Measurements from ENCODE around the gene ATP1A4.

Gene ATP1A4

DNA sequence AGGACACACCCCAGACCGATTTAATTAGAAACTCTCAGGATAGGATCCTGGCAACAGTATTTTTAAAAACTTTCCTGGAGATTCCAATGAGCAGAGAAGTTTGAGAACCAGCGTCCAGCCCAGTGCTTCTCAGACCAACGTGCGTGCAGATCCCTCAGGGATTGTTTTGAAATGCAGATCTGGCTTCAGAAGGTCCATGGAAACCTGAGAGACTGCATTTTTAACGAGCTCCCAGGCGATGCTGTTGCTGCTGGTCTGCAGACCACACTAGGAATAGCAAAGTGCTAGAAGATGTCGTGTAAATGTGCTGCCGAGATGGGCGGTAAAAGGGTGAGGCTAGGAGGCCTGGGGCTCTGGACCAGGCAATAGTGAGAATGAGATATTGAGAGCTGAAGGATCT, 20.6 kb downstream of the ATP1A4 start:
- no peak for DNase-seq (ENCODE audit: low spot score)

DNA sequence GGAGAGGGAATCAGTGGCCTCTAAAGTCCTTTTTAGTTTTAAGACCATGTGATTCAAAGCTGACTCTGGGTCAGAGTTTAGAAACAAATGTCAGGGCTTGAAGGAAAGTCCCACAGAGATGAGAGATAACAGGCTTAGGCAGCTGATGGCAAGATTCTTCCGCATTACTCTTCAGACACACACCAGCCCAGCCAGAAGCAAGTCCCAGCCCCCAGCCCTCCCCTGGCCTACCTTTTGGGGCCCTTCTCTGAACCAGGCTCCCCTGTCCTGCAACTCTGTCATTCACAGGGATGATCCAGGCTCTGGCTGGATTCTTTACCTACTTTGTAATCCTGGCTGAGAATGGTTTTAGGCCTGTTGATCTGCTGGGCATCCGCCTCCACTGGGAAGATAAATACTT, 25.8 kb downstream of the ATP1A4 start:
- no peak for DNase-seq (ENCODE audit: low spot score)

DNA sequence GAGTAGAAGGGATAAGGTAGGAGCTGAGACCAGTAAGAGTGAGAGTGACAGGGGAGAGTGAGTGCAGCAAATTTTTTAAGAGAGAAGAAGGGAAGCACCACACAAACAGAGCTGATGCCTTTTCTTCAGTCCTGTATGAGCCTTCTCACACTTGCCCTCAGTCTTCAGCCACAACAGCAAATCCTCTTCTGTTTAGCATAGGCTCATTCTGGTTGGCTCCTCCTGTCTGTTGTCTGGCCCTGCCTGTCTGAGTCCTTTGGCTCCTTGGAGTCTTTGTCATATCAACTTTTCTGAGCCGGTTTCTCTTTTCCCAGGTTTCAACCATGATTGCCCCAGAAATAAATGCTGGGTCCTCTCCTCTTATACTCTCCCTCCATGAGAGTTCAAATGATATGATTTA, 26.3 kb downstream of the ATP1A4 start:
- no peak for DNase-seq (ENCODE audit: low spot score)

DNA sequence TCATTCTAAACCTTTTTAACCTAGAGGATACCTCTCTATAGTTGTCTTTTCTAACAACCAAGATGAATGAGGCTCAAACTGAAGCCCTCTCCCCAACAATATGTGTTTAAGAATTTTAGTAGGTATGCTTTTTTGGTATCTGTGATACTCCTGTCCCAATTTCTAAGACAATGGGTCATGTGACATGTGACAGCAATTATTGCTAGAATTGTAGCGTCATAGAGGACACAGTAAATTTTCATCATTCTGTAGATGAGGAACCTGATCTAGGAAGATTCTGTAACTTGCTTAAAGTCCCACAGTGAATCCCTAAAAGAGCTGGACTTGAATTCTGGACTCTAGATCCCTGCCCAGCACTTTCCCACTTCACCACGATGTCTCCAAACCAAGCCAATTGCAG, 27.3 kb downstream of the ATP1A4 start:
- no peak for DNase-seq (ENCODE audit: low spot score)

DNA sequence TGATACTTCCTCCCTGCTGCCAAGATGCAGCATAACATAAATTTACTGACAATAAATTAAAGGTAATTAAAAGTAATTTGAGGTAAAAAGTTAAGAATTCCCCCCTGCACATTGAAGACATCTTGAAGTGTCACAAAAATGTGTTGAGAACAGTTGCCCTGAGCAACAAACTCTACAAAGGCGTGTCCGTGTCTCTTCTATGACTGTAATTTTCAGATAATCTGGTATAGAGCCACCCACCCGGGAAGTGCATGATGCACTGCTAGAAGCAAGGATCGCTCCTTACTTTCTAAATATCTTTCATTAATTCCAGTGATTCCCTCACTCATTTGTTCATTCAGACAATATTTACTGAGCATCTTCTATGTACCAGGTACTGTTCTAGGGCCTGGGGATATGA, 27.9 kb downstream of the ATP1A4 start:
- DNase-seq (ENCODE audit: low spot score): peak; percentile 45

DNA sequence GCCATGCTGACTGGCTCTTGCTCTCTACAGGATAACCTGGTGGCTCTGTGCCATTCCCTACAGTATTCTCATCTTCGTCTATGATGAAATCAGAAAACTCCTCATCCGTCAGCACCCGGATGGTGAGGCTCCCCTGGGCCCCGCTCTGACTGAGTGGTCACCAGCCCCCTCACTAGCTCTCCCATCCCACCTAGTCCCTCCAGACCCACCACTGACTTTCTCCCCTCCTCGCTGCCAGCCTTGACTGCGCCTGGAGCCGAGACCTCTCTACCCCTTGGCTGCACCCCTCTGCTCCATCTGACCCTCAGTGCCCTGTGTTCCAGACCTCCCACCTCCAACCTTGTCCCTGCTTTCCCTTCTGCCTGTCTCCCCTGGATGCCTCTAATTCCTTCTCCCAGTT, 34.8 kb downstream of the ATP1A4 start:
- no peak for DNase-seq (ENCODE audit: low spot score)

DNA sequence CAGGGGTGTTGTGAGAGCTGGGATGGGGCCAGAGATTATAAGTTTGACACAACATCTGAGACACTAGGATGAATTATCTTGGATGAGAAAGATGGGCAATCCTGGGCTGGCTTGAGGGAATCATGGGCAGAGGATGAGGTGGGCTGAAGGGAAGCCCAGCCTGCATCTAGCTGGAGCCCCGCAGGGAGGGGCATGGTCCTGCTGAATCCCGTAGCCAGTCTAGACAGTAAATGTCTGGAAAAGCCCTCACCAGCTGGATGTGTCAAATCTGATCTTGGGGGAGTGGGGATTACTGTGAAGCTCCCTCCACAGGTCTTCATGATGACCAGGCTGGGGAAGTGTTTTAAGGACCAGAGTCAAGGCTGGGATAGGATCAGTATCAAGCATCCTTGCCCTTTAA, 35.3 kb downstream of the ATP1A4 start:
- no peak for DNase-seq (ENCODE audit: low spot score)

DNA sequence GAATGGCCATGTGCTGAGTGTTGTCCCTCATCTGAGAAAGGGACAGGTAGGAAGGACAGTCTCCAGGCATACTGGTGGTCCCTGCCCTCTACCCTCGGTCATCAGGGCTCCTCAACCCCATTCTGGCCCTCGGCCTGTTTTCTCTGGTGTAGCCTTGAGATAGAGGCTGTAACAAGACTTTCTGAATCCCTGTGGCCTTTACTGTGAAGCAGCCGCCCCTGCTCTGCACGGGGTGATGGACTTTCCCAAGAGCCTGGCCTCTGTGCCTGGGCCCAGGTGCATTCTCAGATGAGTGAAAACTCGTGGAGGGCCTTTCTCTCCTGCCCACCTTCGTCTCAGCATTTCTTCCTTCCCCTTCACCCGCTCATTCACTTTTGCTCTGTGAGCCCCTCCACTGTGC, 36.0 kb downstream of the ATP1A4 start:
- no peak for DNase-seq (ENCODE audit: low spot score)

DNA sequence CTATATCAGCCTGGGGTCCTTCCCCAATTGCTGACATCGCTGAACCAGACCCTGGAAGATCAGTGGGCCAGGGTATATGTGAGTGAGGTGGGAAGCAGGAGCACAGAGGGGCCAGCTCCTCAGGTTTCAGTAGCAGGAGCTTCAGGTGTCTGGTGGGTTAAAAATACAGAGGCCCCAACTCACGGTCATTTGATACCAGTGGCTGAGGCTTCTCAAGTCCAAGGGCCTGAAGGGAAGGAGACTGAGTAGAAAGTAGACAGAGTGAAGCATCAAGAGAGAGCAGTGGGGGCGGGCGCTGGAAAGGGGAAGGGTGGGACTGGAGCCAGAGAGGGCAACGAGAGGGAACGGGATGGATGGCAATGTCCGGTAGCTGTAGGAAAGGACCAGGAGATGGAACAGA, 36.9 kb downstream of the ATP1A4 start:
- DNase-seq (ENCODE audit: low spot score): no peak

DNA sequence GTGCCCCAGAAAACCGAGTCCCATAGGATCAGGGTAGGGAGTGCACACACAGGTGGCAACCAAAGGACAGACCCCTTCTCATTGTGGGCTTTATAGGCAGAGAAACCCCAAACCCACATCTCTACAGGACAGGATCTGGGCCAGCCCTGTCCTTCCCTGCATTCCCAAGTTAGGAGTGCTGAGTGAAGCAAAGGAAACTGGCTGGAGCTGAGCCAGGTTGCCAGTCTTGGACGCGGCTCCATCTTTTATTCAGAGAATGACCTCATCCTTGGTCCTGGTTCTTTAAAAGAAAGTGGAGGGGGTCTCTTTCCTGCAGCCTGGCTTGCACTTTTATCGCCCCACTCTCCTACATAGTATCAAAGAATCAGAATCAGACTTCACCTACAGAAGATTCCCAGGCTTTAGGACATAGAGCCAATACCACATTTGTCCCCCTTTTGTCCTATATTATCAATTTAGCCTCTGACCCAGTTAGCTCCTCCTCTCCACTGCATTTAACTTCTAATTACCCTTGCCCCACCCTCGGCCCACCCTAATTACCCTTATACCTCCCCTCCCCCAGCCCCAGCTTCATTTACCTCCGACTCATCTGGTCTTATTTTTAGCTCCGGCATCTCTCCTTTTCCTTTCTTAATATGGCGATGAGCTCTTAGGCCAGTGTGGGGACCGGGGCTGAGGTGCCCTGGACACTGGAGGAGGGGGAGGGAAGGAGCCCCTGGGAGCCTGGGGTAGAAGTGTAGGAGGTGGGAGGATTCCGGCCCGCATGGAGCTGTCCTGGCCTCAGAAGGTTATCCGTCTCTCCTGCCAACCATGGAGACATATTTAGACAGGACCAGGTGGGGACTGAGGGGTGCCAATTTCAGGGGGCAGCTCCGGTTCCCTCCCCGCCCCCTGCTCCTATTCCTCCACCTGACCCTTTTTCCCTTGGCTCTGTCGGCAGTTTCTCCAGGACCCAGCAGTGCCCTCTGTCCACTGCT, 38.5 kb downstream of the ATP1A4 start, which contains the start of gene CASQ1:
TSS of gene CASQ1 (plus strand) at position 927 of the 977 bp plus-strand sequence. CDS start 177 bp downstream, outside the sequence.
- DNase-seq (ENCODE audit: low spot score): no peak

DNA sequence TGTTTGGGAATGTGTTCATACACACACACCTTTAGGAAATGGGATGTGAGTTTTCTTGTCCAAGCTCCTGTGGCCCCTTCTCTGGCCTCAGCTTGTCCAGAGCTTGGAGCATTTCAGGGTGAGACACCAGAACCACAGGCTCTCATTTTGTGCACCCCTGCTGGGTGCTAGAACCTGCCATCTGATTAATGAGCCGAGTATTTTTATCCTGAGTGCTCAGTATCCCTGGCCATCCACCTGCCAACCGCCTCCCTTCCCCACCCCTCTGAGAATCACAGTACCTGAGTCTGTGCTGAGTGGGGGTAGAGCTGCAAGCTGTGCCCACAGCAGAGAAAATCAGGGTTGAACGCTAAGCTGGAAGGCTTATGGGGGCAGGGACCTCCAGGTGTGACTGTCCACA, 40.4 kb downstream of the ATP1A4 start:
- DNase-seq (ENCODE audit: low spot score): no peak

DNA sequence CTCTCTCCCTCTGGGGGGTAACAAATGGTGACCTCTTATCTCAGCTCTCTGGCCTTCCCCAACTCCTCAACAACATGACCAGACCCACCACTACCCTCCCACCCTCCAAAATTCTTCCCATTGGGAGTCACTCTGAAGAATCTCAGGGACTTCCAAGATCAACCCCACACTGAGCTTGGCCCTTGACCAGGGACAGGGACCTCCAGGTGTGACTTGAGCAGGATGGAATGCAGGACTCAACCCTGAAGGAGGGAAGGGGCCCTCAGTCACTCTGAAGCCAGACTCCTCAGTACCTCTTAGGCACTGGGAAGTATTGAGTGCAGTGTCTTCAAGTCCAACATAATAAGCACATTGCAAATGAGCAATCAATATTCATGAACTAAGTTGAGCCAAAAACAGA, 40.8 kb downstream of the ATP1A4 start:
- no peak for DNase-seq (ENCODE audit: low spot score)

DNA sequence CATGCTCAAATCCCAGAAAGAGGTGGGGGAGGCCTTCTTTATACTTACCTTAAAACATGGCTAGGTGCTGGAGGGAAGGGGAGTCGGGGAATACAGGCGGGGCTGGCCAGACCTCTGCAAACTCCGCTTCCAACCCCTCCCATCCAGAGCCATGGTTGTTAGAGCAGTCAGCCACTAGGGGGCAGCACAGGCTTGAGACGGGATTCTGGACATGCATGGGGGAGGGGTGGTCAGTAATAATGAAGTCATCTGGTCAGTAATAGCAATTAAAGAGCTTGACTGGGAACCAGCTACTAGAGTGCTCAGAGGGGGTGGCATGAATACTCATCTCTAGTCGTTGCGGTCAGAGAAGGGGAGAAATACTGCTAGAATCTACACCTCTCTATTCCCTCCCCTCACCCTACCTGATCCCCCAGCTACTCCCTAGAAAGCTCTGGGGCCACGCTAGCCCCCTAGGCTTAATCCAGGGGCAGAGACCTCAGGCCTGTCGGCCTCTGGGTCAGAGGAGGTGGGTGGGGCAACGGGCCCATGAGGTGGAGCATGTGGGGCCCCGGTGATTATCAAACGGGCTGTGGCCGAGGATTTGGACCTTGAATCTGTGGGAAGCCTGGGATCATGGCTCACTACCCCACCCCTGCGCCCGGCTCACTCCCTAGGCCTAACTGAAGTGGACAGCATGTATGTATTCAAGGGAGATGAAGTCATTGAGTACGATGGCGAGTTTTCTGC, 41.9 kb downstream of the ATP1A4 start:
- peak; percentile 85 for DNase-seq (ENCODE audit: low spot score)

DNA sequence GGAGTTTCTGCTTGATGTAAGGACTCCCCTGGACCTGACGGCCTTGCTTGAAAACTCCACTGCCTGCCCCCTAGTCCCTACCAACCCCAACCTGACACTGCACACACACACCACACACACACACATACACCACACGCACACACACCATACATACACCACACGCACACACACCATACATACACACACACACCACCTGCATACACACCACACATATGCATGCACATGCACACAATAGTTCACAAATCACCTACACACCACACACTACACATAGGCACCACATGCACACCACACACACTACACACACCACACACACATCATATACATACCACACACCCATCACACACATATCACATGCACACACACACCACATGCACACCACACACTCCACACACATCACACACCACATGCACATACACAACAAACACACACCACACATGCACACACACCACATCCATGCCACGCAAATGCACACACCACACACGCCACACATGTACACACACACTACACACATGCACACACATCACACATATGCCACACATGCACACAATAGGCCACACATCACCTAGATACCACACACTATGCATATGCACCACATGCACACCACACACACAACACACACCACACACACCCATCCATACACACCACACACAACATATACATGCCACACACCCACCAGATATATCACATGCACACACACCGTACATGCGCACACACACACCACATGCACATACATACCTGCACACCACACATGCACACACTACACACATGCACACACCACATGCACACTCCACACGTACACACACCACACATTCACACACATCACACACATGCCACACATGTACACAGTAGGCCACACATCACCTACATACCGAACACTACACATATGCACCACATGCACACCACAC, 42.7 kb downstream of the ATP1A4 start:
- no peak for DNase-seq (ENCODE audit: low spot score)

DNA sequence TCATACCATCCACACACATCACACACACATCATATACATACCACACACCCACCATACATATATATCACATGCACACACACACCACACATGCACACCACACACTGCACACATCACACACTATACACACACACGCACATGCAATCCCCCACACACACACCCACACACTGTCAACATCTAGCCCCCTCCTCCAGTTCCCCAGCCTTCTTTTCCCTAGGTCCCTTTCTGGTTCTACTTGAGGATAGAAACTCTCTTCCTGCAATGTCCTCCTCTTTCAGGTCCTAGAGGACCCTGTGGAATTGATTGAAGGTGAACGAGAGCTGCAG, 43.3 kb downstream of the ATP1A4 start:
- no peak for DNase-seq (ENCODE audit: low spot score)

DNA sequence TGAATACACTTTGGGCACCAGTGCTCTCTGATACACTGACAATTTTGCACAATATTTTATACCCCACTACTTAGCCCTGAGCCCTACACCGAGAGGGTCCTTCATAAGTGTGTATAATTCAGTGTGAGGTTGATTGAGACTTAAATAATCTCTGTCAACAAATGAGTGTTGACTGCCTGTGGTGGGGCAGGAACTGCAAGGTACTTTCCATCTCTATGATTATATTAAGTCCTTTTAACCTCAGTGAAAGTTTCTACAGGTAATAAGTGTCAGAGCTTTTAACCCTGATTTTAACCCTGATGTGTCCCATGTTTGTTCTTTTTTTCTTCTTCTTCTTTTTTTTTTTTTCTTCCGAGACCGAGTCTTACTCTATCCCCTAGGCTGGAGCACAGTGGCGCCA, 44.7 kb downstream of the ATP1A4 start:
- no peak for DNase-seq (ENCODE audit: low spot score)

DNA sequence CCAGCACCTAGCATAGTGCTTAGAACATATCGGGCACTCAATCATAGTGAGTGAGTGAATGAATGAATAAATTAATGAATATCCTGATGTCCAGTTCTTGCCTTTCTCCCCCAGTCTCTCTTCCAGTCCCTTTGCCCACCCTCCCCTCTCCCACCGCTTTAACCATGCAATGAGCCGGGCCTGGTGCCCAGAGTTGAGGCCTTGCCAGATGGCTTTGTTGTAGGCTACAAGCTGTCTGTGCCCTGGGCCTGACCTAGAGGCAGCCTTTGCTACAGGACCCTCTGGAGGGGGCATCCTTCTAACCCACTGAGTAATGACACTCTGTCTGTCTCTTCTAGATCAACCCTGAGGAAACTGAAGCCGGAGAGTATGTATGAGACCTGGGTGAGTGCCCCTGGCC, 45.8 kb downstream of the ATP1A4 start:
- no peak for DNase-seq (ENCODE audit: low spot score)

DNA sequence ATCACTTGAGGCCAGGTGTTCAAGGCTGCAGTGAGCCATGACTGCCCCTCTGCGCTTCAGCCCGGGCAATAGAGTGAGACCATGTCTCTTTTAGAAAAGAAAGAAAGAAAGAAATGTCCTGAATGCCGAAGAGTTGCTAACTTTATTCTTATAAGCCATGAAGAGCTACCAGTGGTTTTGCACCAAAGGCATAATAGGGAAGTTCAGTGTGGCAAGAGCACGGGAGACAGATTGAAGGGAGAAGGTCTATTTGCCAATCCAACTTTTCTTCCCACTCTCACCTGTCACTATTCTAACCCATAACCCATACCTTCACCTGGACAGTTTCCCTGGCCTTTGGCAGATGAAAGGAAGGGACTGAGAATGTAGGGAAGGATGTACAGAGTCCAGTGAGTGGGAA, 49.4 kb downstream of the ATP1A4 start:
- no peak for DNase-seq (ENCODE audit: low spot score)

DNA sequence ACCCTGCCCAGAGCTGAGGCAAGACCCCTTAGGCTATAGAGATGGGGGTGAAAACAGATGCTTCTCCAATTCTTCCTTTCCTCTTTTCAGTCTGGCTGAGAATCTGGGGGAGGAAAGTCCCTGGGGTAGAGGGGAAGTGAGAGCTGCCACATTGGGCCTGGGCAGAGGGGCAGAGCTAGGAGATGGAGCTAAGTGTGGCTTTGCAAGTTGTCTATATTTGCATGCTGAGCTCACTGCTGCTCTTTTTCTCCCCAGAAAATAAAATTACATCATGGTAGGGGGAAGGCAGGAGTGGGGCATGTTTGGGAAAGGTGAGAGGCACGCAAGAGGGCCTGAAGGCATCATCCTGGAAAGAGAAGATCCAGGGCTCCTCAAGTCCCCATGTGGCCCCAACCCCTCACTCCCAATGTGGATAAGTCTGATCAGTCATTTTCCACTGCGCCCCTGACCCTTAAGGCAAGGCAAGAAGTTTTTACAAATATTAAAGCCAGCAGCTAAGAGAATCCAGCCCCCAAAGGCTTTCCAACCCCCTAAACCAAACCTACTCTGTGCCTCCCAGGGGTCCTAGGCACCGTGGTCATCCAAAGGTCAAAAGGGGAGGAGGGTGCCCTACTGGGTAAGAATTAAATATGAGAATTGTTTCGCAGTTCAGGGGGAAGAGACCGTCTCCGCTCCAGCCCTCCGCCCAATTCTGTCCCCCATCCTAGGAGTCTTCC, 53.3 kb downstream of the ATP1A4 start:
- DNase-seq (ENCODE audit: low spot score): no peak

DNA sequence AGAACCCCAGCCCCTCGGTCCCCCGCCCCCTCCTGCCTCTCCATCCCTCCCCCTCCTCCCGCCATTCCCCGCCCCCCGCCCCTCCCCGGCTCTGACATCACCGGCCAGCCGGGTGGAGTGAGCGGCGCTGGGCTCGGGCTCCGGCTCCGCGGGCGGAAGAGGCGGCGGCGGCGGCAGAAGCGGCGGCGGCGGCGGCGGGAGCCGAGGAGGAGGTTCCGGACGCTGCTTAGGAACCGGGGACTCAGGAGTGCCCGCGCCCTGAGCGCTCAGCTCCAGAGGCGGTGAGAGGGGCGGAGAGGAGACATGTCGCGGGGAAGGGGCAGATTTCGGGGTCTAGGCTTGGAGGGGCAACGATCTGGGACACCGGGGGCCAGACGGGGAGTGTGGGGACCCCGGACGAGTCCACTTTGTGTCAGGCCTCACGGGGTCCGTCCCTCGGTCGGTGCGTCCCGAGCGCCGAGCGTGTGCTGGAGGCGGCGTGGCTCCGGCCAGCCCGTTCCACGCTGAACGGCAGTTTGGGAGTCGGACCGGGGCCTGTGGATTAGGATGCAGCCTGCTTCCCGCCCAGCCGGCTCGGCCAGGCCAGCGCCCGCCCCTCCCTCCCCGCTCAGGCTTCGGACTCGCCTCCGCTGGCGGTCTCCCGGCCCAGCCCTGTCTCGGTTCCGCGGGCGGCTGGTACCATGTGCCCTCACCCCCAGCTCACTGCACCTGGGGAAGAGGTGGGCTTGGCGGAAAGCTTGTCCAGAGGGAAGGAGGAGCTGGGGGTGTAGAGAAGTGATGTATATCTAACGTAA, 54.0 kb downstream of the ATP1A4 start, which contains the start of gene PEA15:
TSS of gene PEA15 (plus strand) at position 143 of the 794 bp plus-strand sequence. CDS start 6,161 bp downstream, outside the sequence.
- no peak for DNase-seq (ENCODE audit: low spot score)

DNA sequence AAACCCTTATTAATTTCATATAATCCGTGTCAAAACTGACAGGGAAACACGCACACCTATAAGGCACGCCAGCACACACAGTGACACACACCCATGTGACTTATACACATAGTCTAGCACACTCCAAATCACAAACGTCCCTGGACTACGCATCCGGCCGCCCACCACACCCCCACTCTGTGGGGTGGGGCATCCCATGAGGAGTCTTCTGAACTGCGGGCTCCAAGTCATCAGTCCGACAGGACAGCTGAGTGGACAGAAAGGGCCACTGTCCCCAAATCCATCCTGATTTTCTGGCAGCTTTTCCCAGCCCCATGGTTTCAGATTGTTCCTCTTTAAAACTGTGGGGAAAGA, 54.6 kb downstream of the ATP1A4 start:
- DNase-seq (ENCODE audit: low spot score): no peak

All from hematopoietic multipotent progenitor cell treated with erythropoietin and hydrocortisone succinate and interleukin-3 and kit ligand, for 15 days (in vitro differentiated cells).